T-helper 2 cell treated with Interferon-gamma antibody and Interleukin-4, amounts not matched to agents 5 μg/mL and 100 μg/mL, for 36 hours (primary cell): ENCODE results near the gene RASSF4.

Experiments
- DNase-seq: peaks from one replicate; pipeline ENCODE4 v3.0.0; 2021; ENCODE audit warnings: low spot score
- H3K27ac Mint-ChIP-seq: one replicate; pipeline ENCODE4 v1.8.0; 2021; ENCODE audit warnings: mild to moderate bottlenecking, mixed read lengths
- H3K27me3 Mint-ChIP-seq: one replicate; pipeline ENCODE4 v1.8.0; 2021; ENCODE audit warnings: low read depth, mixed read lengths
- H3K36me3 Mint-ChIP-seq: one replicate; pipeline ENCODE4 v1.8.0; 2021; ENCODE audit warnings: low read depth, mixed read lengths
- H3K4me1 Mint-ChIP-seq: one replicate; pipeline ENCODE4 v1.8.0; 2021; ENCODE audit warnings: low read depth, mixed read lengths
- H3K4me3 Mint-ChIP-seq: one replicate; pipeline ENCODE4 v1.8.0; 2022; ENCODE audit warnings: mild to moderate bottlenecking, moderate library complexity, mixed read lengths
- H3K9me3 Mint-ChIP-seq: one replicate; pipeline ENCODE4 v1.8.0; 2021; ENCODE audit warnings: mixed read lengths

Gene RASSF4

GRCh38 chr10:44984671-44985101 lies 25.1 kb downstream of the RASSF4 start:
- H3K4me1 Mint-ChIP-seq = peaks cover 10% of the 10 kb centered on the region
- no peak for DNase-seq
- H3K9me3 Mint-ChIP-seq = no peaks in the 10 kb centered on the region
- H3K27me3 Mint-ChIP-seq = peaks cover 11% of the 10 kb centered on the region
- no peak overlapping the region for H3K27ac Mint-ChIP-seq
- no peaks in the 10 kb centered on the region for H3K36me3 Mint-ChIP-seq
- H3K4me3 Mint-ChIP-seq = no peak overlapping the region

- H3K4me3 Mint-ChIP-seq = no peak overlapping the region
Observed at GRCh38 chr10:44985175-44985681, 25.6 kb downstream of the RASSF4 start.

GRCh38 chr10:44986179-44986578 lies 26.6 kb downstream of the RASSF4 start:
- Mint-ChIP-seq H3K9me3 (no peaks in the 10 kb centered on the region), H3K27me3 (peaks cover 11% of the 10 kb centered on the region), H3K27ac (no peak overlapping the region), H3K4me3 (no peak overlapping the region), H3K36me3 (no peaks in the 10 kb centered on the region), H3K4me1 (peaks cover 4% of the 10 kb centered on the region)
- DNase-seq = no peak

More at GRCh38 chr10:44985175-44985681, 25.6 kb downstream of the RASSF4 start:
- H3K4me1 Mint-ChIP-seq = peaks cover 12% of the 10 kb centered on the region
- H3K36me3 Mint-ChIP-seq = no peaks in the 10 kb centered on the region
- no peak overlapping the region for H3K27ac Mint-ChIP-seq
- H3K27me3 Mint-ChIP-seq = peaks cover 11% of the 10 kb centered on the region
- DNase-seq = no peak
- no peaks in the 10 kb centered on the region for H3K9me3 Mint-ChIP-seq

GRCh38 chr10:44986670-44987069 lies 27.1 kb downstream of the RASSF4 start:
- Mint-ChIP-seq H3K27ac (no peak overlapping the region), H3K36me3 (no peaks in the 10 kb centered on the region), H3K9me3 (no peaks in the 10 kb centered on the region), H3K4me3 (no peak overlapping the region), H3K27me3 (peaks cover 11% of the 10 kb centered on the region), H3K4me1 (peaks cover 3% of the 10 kb centered on the region)
- no peak for DNase-seq

GRCh38 chr10:44988957-44989585 lies 29.5 kb downstream of the RASSF4 start:
- H3K27ac Mint-ChIP-seq = no peak overlapping the region
- H3K4me1 Mint-ChIP-seq = peaks cover 4% of the 10 kb centered on the region
- no peaks in the 10 kb centered on the region for H3K36me3 Mint-ChIP-seq
- H3K9me3 Mint-ChIP-seq = no peaks in the 10 kb centered on the region
- no peak for DNase-seq
- H3K4me3 Mint-ChIP-seq = no peak overlapping the region
- peaks cover 11% of the 10 kb centered on the region for H3K27me3 Mint-ChIP-seq

- H3K27me3 Mint-ChIP-seq = peaks cover 11% of the 10 kb centered on the region
- H3K4me1 Mint-ChIP-seq = peaks cover 6% of the 10 kb centered on the region
- no peak overlapping the region for H3K27ac Mint-ChIP-seq
- H3K36me3 Mint-ChIP-seq = no peaks in the 10 kb centered on the region
- no peak overlapping the region for H3K4me3 Mint-ChIP-seq
- DNase-seq = no peak
- H3K9me3 Mint-ChIP-seq = no peaks in the 10 kb centered on the region
Observed at GRCh38 chr10:44989597-44990301, 30.1 kb downstream of the RASSF4 start.

- H3K9me3 Mint-ChIP-seq = no peaks in the 10 kb centered on the region
- H3K27ac Mint-ChIP-seq = no peak overlapping the region
- peaks cover 11% of the 10 kb centered on the region for H3K4me1 Mint-ChIP-seq
- DNase-seq = no peak
- no peaks in the 10 kb centered on the region for H3K36me3 Mint-ChIP-seq
- peaks cover 11% of the 10 kb centered on the region for H3K27me3 Mint-ChIP-seq
- no peak overlapping the region for H3K4me3 Mint-ChIP-seq
Observed at GRCh38 chr10:44990302-44990655, 30.7 kb downstream of the RASSF4 start.

- H3K4me1 Mint-ChIP-seq = peaks cover 18% of the 10 kb centered on the region
- peaks cover 11% of the 10 kb centered on the region for H3K27me3 Mint-ChIP-seq
- H3K4me3 Mint-ChIP-seq = no peak overlapping the region
- H3K36me3 Mint-ChIP-seq = no peaks in the 10 kb centered on the region
- H3K27ac Mint-ChIP-seq = no peak overlapping the region
- no peaks in the 10 kb centered on the region for H3K9me3 Mint-ChIP-seq
- no peak for DNase-seq
Observed at GRCh38 chr10:44990965-44991364, 31.4 kb downstream of the RASSF4 start.

- no peak for DNase-seq
Observed at GRCh38 chr10:44991571-44991970, 32.0 kb downstream of the RASSF4 start.

GRCh38 chr10:44992070-44992731 lies 32.6 kb downstream of the RASSF4 start:
- Mint-ChIP-seq H3K27me3 (peaks cover 7% of the 10 kb centered on the region), H3K4me3 (no peak overlapping the region), H3K4me1 (peaks cover 25% of the 10 kb centered on the region), H3K9me3 (no peaks in the 10 kb centered on the region), H3K36me3 (no peaks in the 10 kb centered on the region), H3K27ac (no peak overlapping the region)
- no peak for DNase-seq

More at GRCh38 chr10:44991571-44991970, 32.0 kb downstream of the RASSF4 start:
- peaks cover 7% of the 10 kb centered on the region for H3K27me3 Mint-ChIP-seq
- no peaks in the 10 kb centered on the region for H3K36me3 Mint-ChIP-seq
- no peak overlapping the region for H3K27ac Mint-ChIP-seq
- no peaks in the 10 kb centered on the region for H3K9me3 Mint-ChIP-seq
- H3K4me3 Mint-ChIP-seq = no peak overlapping the region
- peaks cover 24% of the 10 kb centered on the region for H3K4me1 Mint-ChIP-seq

GRCh38 chr10:44992732-44993225 lies 33.2 kb downstream of the RASSF4 start:
- no peaks in the 10 kb centered on the region for H3K36me3 Mint-ChIP-seq
- peaks cover 25% of the 10 kb centered on the region for H3K4me1 Mint-ChIP-seq
- no peak for DNase-seq
- no peak overlapping the region for H3K4me3 Mint-ChIP-seq
- no peak overlapping the region for H3K27ac Mint-ChIP-seq
- no peaks in the 10 kb centered on the region for H3K9me3 Mint-ChIP-seq
- H3K27me3 Mint-ChIP-seq = peaks cover 4% of the 10 kb centered on the region

GRCh38 chr10:44993226-44993921 lies 33.8 kb downstream of the RASSF4 start:
- peaks cover 28% of the 10 kb centered on the region for H3K4me1 Mint-ChIP-seq
- peaks cover 8% of the 10 kb centered on the region for H3K27me3 Mint-ChIP-seq
- H3K9me3 Mint-ChIP-seq = no peaks in the 10 kb centered on the region
- H3K4me3 Mint-ChIP-seq = no peak overlapping the region
- H3K27ac Mint-ChIP-seq = no peak overlapping the region
- no peaks in the 10 kb centered on the region for H3K36me3 Mint-ChIP-seq
- DNase-seq = no peak

GRCh38 chr10:44993922-44994751 lies 34.5 kb downstream of the RASSF4 start:
- no peak overlapping the region for H3K4me3 Mint-ChIP-seq
- peaks cover 28% of the 10 kb centered on the region for H3K4me1 Mint-ChIP-seq
- H3K27ac Mint-ChIP-seq = no peak overlapping the region
- peaks cover 9% of the 10 kb centered on the region for H3K27me3 Mint-ChIP-seq
- no peaks in the 10 kb centered on the region for H3K9me3 Mint-ChIP-seq
- no peaks in the 10 kb centered on the region for H3K36me3 Mint-ChIP-seq
- no peak for DNase-seq
